ENCODE data around the gene GPATCH3. TPM values are rescaled to one million over a fixed set of nuclear protein-coding genes. Genes with fewer than 3 reads are reported as not detected.

The GPATCH3 gene
- total and polyA plus RNA-seq, 5 experiments from 2014 or later, result 10.9 to 30.3 (median 15.2) TPM

DNA sequence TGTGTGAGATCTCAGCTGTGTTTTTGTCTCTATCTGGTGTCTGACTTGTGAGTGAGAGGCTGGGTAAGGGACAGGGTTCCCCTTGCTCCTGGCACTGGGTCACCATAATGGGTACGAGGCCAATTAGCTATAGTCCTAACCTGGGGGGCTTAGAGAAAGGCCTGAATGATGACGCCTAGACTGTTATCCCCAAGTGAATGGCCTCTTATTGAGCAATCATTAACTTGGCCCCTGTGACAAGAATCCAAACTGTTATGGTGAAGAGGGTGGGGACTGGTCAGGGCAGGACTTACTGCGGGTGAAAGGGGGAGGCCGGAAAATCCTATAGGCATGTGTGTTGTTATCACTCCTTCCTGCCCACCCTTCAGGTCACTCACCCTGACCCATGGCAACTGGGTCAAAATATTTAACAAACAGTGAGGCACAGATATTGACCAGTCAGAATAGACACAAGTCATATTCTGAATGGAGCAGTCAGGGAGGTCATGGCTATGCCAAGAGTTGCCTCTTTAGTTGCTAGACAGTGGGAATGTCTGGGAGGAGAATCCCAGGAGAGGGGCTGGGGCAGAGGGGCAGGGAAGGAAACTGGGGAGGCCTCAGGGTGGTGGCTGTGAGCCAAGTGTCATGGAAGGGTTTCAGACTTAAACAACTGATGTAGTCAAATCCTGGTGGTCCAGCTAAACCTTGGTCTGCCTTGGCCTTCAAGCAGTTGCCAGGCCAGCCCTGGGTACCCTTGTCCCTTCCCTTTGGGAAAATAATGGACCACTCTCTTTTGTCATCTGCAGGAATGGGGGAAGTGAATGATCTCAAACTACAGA lies 10.3 kb upstream of the GPATCH3 start:
- POLR2A ChIA-PET, result no interaction called here
- DNase-seq (no peak), ATAC-seq (no peak)
- Mint-ChIP-seq H3K27me3 (peaks cover 0 to 2% (median 0%) of the 10 kb centered on the region in 5 donors), H3K27ac (peak overlapping the region in 2 of 10 donors; percentile 66), H3K9me3 (no peaks in the 10 kb centered on the region), H3K4me3 (no peak overlapping the region), H3K4me1 (peaks cover 0 to 4% (median 0%) of the 10 kb centered on the region in 4 donors), H3K36me3 (no peaks in the 10 kb centered on the region)

DNA sequence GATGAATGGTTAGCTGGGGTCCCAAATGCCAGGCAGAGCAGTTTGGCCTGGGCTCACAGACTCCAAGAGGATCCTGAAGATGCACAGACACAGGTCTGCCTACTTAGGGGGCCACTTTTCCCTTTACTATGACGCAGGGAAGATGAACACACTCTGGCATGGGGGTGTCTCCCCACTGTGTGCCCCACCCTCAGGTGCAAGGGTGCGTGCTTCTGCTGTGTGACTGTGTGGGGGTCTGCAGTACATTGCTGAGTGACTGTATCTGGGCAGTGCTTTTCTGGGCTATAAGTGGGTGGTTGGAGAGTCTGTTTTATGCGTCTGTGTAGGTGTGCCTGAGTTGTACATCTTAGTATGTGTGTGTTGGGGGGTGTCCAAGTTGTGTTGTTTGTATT lies 9.7 kb upstream of the GPATCH3 start:
- Mint-ChIP-seq H3K4me3 (no peak overlapping the region), H3K9me3 (no peaks in the 10 kb centered on the region), H3K27ac (peak overlapping the region in 2 of 10 donors; percentile 8 to 66), H3K36me3 (no peaks in the 10 kb centered on the region), H3K4me1 (peaks cover 0 to 4% (median 0%) of the 10 kb centered on the region in 4 donors), H3K27me3 (peaks cover 0 to 2% (median 0%) of the 10 kb centered on the region in 5 donors)
- ATAC-seq (no peak), DNase-seq (no peak)
- POLR2A ChIA-PET, result no interaction called here

DNA sequence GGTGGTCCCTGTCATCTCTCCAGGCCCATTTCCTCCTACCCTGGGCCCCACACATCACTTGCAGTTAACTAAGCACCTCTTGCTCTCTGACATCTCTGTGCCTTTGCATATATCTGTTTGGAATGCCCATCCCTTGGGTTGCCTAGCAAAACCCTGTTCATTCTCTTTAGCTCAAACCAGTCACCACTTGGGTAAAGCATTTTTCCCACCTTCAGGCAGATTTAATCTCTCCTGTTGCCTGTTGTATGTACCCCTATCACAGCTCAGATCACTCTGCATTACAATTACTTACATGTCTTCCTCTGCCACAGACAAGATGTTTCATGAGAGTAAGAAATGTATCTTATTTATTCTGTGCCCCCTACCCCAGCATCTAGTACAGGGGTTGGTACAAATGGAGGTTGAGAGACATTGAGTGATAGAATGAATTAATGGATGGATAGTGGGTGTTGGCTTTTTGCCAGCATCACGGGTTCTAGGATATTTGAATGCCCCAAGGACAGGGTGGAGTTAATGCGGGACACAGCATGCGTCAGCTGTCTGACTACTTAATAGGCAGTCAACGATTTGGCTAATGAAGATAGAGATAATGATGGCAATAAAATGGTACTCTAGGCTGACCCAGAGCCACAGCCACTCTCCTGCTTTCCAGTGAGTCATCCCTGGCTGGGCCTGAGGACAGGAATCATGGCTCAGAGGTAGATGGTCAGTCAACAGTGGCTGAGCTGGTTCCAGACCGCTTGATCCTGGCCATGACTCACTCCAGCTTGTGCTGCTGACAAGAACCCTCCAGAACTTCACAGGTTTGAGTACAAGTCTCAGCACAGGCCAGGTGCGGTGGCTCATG lies 7.0 kb upstream of the GPATCH3 start:
- Mint-ChIP-seq H3K27me3 (peaks cover 0 to 2% (median 0%) of the 10 kb centered on the region in 5 donors), H3K9me3 (no peaks in the 10 kb centered on the region), H3K4me3 (no peak overlapping the region), H3K27ac (no peak overlapping the region), H3K4me1 (peaks cover 0 to 4% (median 2%) of the 10 kb centered on the region in 4 donors), H3K36me3 (no peaks in the 10 kb centered on the region)
- POLR2A ChIA-PET, result interaction anchor here (0.6 to 1.1 kb wide), 2 partner anchors 10 to 882 kb away, joined by 3 to 4 read pairs; no protein-coding TSS in a partner anchor
- DNase-seq (no peak), ATAC-seq (no peak)

DNA sequence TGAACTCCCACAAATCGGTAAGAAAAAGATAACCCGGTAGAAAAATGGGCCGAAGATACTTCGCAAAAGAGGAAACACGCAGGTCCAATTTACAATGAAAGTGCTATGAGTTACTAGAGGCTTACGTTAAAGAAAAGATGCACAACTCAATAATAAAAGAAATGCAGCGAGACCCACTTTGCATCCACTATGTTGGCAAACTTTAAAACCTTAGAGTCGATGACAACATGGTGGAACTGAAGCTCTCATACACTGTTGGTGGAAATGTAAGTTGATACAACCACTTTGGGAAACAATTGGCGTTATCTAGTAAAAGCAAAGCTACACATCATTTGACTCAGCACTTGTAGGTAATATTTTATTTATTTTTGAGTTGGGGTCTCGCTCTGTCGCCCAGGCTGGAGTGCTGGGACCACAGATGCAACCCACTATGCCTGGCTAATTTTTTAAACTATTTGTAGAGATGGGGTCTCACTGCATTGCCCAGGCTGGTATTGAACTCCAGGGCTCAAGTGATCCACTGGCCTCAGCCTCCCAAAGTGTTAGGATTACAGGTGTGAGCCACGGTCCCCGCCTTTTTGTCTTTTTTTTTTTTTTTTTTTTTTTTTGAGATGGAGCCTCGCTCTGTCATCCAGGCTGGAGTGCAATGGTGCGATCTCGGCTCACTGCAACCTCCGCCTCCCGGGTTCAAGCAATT lies 696 bp upstream of the GPATCH3 start:
- peak overlapping the region; percentile 89 to 99 (median 98) for H3K4me3 Mint-ChIP-seq
- H3K4me1 Mint-ChIP-seq, result peaks cover 14 to 42% (median 29%) of the 10 kb centered on the region in 4 donors
- ATAC-seq, result peak in 1 of 2 donors; percentile 5
- no peaks in the 10 kb centered on the region for H3K27me3 Mint-ChIP-seq
- H3K27ac Mint-ChIP-seq, result peak overlapping the region; percentile 96 to 100 (median 99)
- H3K9me3 Mint-ChIP-seq, result no peaks in the 10 kb centered on the region
- no peak for DNase-seq
- peaks cover 0 to 25% (median 4%) of the 10 kb centered on the region in 3 donors for H3K36me3 Mint-ChIP-seq
- POLR2A ChIA-PET, result interaction anchor here (0.5 to 4.9 kb wide), 18 partner anchors 12 to 1632 kb away, joined by 3 to 78 read pairs (median 5); partner anchors contain the start of genes GPN2, HMGN2, NUDC and PIGV

DNA sequence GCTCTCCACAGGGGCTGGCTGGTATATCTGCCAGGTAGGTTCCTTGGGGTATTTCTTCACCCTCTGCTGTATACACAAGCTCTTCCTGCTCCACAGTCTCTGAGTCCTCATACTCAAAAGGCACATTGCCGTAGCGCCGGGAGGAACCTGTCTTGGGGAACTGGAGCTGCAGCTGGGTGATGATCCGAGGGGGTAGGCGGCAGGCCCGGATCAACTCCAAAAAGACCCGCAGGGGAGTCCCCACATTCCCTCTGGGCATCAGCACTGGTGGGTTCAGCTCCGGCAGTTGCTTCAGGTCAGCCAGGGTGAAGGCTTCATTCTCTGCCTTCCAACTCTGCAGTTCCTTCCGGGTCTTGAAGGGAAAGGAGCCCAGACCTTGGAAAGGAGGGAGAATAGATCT lies 2.9 kb downstream of the GPATCH3 start:
- Mint-ChIP-seq H3K27me3 (no peaks in the 10 kb centered on the region), H3K4me3 (no peak overlapping the region), H3K9me3 (no peaks in the 10 kb centered on the region), H3K36me3 (peaks cover 0 to 62% (median 9%) of the 10 kb centered on the region in 3 donors), H3K27ac (peak overlapping the region in 1 of 10 donors; percentile 62), H3K4me1 (peaks cover 18 to 49% (median 33%) of the 10 kb centered on the region in 4 donors)
- POLR2A ChIA-PET, result interaction anchor here (0.7 to 1.0 kb wide), 2 partner anchors 10 to 1359 kb away, joined by 3 to 4 read pairs; no protein-coding TSS in a partner anchor
- DNase-seq, result no peak
- no peak for ATAC-seq

DNA sequence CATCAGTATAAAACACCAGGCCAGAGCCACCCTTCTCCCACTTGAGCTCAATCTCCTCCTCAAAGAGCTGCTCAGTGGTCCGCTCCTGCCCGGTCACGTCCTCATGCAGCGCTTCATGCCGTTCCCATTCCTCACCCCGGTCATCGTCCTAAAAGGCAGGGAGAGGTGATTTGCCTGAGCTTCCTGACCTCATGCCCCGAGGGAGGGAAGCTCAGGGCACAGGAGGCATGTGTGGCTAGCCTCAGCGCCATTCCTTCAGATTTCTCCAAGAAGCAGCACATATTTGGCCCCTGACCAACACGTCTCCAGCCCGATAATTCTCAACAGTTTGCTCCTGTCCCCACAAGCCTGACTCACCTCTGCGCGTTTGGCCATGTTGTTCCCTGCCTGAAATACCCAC lies 6.0 kb downstream of the GPATCH3 start:
- H3K27ac Mint-ChIP-seq, result peak overlapping the region in 3 of 10 donors; percentile 17 to 53 (median 19)
- ATAC-seq (no peak), DNase-seq (no peak)
- no peaks in the 10 kb centered on the region for H3K9me3 Mint-ChIP-seq
- H3K4me3 Mint-ChIP-seq, result no peak overlapping the region
- POLR2A ChIA-PET, result interaction anchor here (0.6 kb wide), 1 partner anchor 331 kb away, joined by 6 read pairs; no protein-coding TSS in a partner anchor
- peaks cover 15 to 43% (median 31%) of the 10 kb centered on the region in 4 donors for H3K4me1 Mint-ChIP-seq
- no peaks in the 10 kb centered on the region for H3K27me3 Mint-ChIP-seq
- peaks cover 0 to 72% (median 12%) of the 10 kb centered on the region in 3 donors for H3K36me3 Mint-ChIP-seq

DNA sequence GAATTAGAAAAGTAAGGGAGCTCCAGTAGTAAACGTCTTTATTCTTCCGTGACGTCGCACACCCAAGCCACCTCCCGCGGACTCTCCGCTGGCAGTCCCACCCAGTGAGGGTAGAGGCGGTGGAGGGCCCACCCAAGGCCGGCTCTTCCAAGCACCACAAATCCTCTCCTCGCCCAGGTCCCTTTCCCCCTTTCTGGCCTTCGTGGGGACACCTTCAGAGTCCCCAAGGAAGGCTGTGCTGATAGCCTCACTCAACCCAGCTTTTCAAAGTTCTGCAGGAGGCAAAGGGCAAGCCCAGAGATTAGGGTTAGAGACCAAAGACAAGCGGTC lies 9.8 kb downstream of the GPATCH3 start:
- Mint-ChIP-seq H3K4me1 (peaks cover 18 to 46% (median 38%) of the 10 kb centered on the region in 4 donors), H3K9me3 (no peaks in the 10 kb centered on the region), H3K4me3 (peak overlapping the region; percentile 89 to 97 (median 94)), H3K27me3 (no peaks in the 10 kb centered on the region), H3K27ac (peak overlapping the region; percentile 90 to 98 (median 96)), H3K36me3 (peaks cover 0 to 74% (median 20%) of the 10 kb centered on the region in 3 donors)
- POLR2A ChIA-PET, result interaction anchor here (0.6 to 5.4 kb wide), 16 partner anchors 10 to 835 kb away, joined by 3 to 78 read pairs (median 4); partner anchors contain the start of genes FAM76A, GPATCH3, PIGV and SFN
- DNase-seq (no peak), ATAC-seq (peak; percentile 67 to 68)

DNA sequence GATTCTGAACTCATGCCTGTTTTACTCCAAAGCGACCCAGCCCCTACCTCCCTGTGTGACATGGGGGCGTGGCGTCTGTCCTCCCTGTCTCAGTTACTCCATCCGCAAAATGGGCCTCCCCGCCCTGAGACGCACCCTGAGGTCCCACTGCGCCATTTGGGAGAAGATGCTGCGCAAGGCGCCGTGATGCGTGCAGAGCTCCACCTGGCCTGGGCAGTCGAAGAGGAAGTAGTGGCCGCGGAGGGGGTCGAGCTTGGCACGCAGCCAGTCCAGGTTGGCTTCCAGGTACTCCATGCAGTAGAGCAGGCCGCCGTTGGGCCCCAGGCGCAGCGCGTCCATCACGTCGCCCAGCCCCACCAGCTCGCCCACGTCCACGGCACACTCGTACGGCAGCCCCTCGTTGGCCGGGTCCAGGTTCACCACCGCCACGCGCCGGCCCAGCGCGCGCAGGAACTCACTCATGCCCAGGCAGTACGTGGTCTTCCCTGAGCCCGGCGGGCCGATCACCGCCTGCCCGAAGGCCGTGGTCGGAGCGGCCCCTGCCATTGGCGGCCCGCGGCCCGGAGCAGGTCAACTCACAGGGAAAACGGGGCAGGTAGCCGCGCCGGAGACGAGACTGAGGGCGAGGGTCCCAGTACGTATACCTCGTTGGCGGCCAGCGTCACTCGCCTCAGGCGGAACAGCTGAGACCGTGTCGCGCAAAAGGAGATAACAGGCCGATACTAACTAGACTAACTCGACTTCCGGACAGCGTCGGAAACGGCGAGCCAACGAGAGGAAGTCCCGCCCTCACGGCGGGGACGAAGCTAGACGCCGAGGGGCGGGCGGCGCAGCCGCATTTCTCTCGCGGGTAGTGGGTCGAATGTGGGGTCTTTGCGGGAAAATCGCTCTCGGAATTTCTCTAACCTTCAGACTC lies 10.5 kb downstream of the GPATCH3 start, which contains the start of gene GPN2:
GPN2 (minus strand) TSS at position 733 of the 916 bp plus-strand sequence; CDS start at position 546, 187 bp downstream.
- ATAC-seq (peak; percentile 94 to 95), DNase-seq (peak; percentile 63 to 88 (median 74))
- POLR2A ChIA-PET, result interaction anchor here (0.5 to 5.4 kb wide), 20 partner anchors 9 to 836 kb away, joined by 3 to 78 read pairs (median 4); partner anchors contain the start of genes FAM76A, GPATCH3, PIGV and SFN
- H3K4me1 Mint-ChIP-seq, result peaks cover 19 to 49% (median 40%) of the 10 kb centered on the region in 4 donors
- H3K27me3 Mint-ChIP-seq, result no peaks in the 10 kb centered on the region
- peak within 1 kb of the TSS; percentile 90 to 98 (median 96) for H3K27ac Mint-ChIP-seq
- no peaks in the 10 kb centered on the region for H3K9me3 Mint-ChIP-seq
- H3K4me3 Mint-ChIP-seq, result peak within 1 kb of the TSS; percentile 89 to 97 (median 94)
- H3K36me3 Mint-ChIP-seq, result peaks cover 0 to 74% (median 20%) of the 10 kb centered on the region in 3 donors

DNA sequence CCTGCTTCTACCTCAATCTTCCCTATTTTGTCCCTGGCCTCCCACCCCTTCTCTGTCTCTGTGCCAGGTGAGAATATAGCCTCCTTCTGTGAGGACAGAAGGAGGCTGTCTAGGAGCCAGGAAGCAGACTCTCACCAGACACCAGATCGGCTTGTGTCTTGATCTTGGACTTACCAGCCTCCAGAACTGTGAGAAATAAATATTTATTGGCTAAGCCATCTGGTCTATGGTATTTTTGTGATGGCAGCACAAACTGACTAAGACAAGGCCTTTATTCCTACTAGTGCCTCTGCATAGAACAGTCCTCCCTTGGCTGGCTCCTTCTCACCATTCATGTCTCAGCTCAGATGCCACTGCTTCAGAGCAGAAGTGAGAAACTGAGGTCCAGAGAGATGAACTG lies 12.0 kb downstream of the GPATCH3 start:
- peaks cover 20 to 46% (median 38%) of the 10 kb centered on the region in 4 donors for H3K4me1 Mint-ChIP-seq
- DNase-seq (no peak), ATAC-seq (no peak)
- H3K9me3 Mint-ChIP-seq, result no peaks in the 10 kb centered on the region
- H3K27me3 Mint-ChIP-seq, result no peaks in the 10 kb centered on the region
- peak overlapping the region; percentile 89 to 97 (median 94) for H3K4me3 Mint-ChIP-seq
- peaks cover 0 to 74% (median 25%) of the 10 kb centered on the region in 3 donors for H3K36me3 Mint-ChIP-seq
- peak overlapping the region; percentile 63 to 98 (median 92) for H3K27ac Mint-ChIP-seq
- POLR2A ChIA-PET, result interaction anchor here (0.9 to 5.4 kb wide), 3 partner anchors 12 to 54 kb away, joined by 3 to 78 read pairs (median 3); partner anchors contain the start of gene GPATCH3

DNA sequence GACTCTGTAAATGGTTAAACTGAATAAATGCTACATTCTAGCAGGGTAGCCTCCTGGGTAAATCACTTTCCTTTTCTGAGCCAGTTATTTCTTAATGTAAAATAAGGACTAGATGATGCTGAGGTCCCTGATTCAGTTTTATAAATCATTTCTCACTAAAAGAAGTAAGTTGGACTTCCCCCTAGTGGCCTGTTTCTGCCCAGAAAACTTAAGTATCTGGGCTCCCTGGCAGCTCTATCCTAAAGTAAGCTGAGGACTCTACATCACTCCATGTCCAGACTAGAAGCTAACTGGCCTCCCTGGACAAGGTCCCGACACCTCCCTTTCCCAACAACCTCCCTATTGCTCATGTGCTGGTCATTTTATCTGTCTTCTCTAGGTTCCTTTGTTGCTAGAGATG lies 13.1 kb downstream of the GPATCH3 start:
- peak in 1 of 10 donors; percentile 19 for DNase-seq

More for the DNA sequence above, 13.1 kb downstream of the GPATCH3 start:
- H3K27ac Mint-ChIP-seq, result peak overlapping the region in 7 of 10 donors; percentile 34 to 73 (median 62)
- peak overlapping the region in 7 of 10 donors; percentile 7 to 74 (median 54) for H3K4me3 Mint-ChIP-seq
- H3K9me3 Mint-ChIP-seq, result no peaks in the 10 kb centered on the region
- H3K27me3 Mint-ChIP-seq, result no peaks in the 10 kb centered on the region
- H3K4me1 Mint-ChIP-seq, result peaks cover 28 to 55% (median 40%) of the 10 kb centered on the region in 4 donors
- peaks cover 8 to 74% (median 22%) of the 10 kb centered on the region in 3 donors for H3K36me3 Mint-ChIP-seq
- no peak for ATAC-seq
- POLR2A ChIA-PET, result interaction anchor here (1.3 to 5.4 kb wide), 2 partner anchors 13 to 53 kb away, joined by 3 to 78 read pairs; partner anchors contain the start of gene GPATCH3

All from naive thymus-derived CD8-positive, alpha-beta T cell (primary cell).